Measurements from ENCODE around the gene NRF1.

NRF1 gene

DNA sequence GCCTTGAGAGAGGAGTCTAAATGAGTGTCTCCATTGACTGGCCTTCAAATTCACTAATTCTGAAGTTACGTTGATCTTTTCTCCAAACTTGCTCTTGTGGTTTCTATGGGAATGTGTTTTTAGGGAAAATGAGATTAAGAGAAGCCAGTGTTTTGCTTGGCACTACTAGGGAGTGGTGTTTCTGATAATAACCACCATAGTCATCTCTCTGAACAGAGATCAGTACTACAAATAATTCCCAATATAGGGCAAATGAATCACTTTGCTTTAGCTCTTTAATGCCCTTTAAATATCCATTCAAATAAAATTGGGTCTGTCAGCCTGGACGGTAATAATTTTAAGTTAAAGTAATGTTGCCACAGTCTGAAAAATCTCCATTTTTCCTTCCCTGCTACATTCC is 90.8 kb downstream of the NRF1 start:
- no peaks in the 10 kb centered on the region for H3K27me3 ChIP-seq (ENCODE audit: control insufficient read depth, insufficient read depth, low read length)
- no peaks in the 10 kb centered on the region for H3K9me3 ChIP-seq (ENCODE audit: control insufficient read depth, low read length)
- H3K9ac ChIP-seq (ENCODE audit: low read length), result no peak overlapping the region
- H3K36me3 ChIP-seq (ENCODE audit: control insufficient read depth, insufficient read depth, low read length), result no peaks in the 10 kb centered on the region
- no peak overlapping the region for H3K4me3 ChIP-seq (ENCODE audit: low read length)
- peaks cover 13% of the 10 kb centered on the region for H3K4me1 ChIP-seq (ENCODE audit: control insufficient read depth, insufficient read depth, low read length)

GRCh38 chr7:129702761-129703338 is 91.3 kb downstream of the NRF1 start:
- Histone ChIP-seq H3K9me3 (ENCODE audit: control insufficient read depth, low read length) (no peaks in the 10 kb centered on the region), H3K9ac (ENCODE audit: low read length) (no peak overlapping the region), H3K36me3 (ENCODE audit: control insufficient read depth, insufficient read depth, low read length) (no peaks in the 10 kb centered on the region), H3K4me1 (ENCODE audit: control insufficient read depth, insufficient read depth, low read length) (peaks cover 13% of the 10 kb centered on the region), H3K27me3 (ENCODE audit: control insufficient read depth, insufficient read depth, low read length) (no peaks in the 10 kb centered on the region), H3K4me3 (ENCODE audit: low read length) (no peak overlapping the region)

GRCh38 chr7:129703751-129704150 is 92.2 kb downstream of the NRF1 start:
- no peak overlapping the region for H3K4me3 ChIP-seq (ENCODE audit: low read length)
- peaks cover 13% of the 10 kb centered on the region for H3K4me1 ChIP-seq (ENCODE audit: control insufficient read depth, insufficient read depth, low read length)
- H3K9ac ChIP-seq (ENCODE audit: low read length), result no peak overlapping the region
- no peaks in the 10 kb centered on the region for H3K36me3 ChIP-seq (ENCODE audit: control insufficient read depth, insufficient read depth, low read length)
- H3K9me3 ChIP-seq (ENCODE audit: control insufficient read depth, low read length), result no peaks in the 10 kb centered on the region
- no peaks in the 10 kb centered on the region for H3K27me3 ChIP-seq (ENCODE audit: control insufficient read depth, insufficient read depth, low read length)

GRCh38 chr7:129707910-129708499 is 96.5 kb downstream of the NRF1 start:
- Histone ChIP-seq H3K36me3 (ENCODE audit: control insufficient read depth, insufficient read depth, low read length) (no peaks in the 10 kb centered on the region), H3K9me3 (ENCODE audit: control insufficient read depth, low read length) (no peaks in the 10 kb centered on the region), H3K4me3 (ENCODE audit: low read length) (no peak overlapping the region), H3K4me1 (ENCODE audit: control insufficient read depth, insufficient read depth, low read length) (peaks cover 2% of the 10 kb centered on the region), H3K9ac (ENCODE audit: low read length) (no peak overlapping the region), H3K27me3 (ENCODE audit: control insufficient read depth, insufficient read depth, low read length) (no peaks in the 10 kb centered on the region)

DNA sequence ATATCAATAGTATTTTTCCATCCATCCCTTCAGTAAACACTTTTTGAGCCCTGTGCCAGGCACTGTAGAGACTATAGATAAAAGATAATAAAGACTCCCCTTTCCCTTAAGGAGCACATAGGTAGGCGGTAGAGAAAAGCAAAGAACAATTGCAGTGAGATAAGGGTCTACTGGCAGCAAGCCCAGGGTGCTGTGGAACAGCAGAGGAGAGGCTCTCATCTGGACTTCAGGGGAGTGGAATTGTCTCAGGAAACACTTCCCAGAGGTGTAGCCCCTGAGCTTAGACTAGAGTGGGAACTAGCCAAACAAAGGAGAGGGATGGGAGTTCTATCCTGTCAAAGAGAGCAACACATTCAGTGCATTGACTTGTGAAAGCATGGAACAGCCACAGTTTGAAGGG is 102.0 kb downstream of the NRF1 start:
- Histone ChIP-seq H3K27me3 (ENCODE audit: control insufficient read depth, insufficient read depth, low read length) (no peaks in the 10 kb centered on the region), H3K36me3 (ENCODE audit: control insufficient read depth, insufficient read depth, low read length) (no peaks in the 10 kb centered on the region), H3K9me3 (ENCODE audit: control insufficient read depth, low read length) (no peaks in the 10 kb centered on the region), H3K4me1 (ENCODE audit: control insufficient read depth, insufficient read depth, low read length) (no peaks in the 10 kb centered on the region), H3K9ac (ENCODE audit: low read length) (no peak overlapping the region), H3K4me3 (ENCODE audit: low read length) (no peak overlapping the region)

- H3K4me3 ChIP-seq (ENCODE audit: low read length), result no peak overlapping the region
- H3K36me3 ChIP-seq (ENCODE audit: control insufficient read depth, insufficient read depth, low read length), result no peaks in the 10 kb centered on the region
These were observed 103.1 kb downstream of the NRF1 start for GRCh38 chr7:129714514-129715063.

DNA sequence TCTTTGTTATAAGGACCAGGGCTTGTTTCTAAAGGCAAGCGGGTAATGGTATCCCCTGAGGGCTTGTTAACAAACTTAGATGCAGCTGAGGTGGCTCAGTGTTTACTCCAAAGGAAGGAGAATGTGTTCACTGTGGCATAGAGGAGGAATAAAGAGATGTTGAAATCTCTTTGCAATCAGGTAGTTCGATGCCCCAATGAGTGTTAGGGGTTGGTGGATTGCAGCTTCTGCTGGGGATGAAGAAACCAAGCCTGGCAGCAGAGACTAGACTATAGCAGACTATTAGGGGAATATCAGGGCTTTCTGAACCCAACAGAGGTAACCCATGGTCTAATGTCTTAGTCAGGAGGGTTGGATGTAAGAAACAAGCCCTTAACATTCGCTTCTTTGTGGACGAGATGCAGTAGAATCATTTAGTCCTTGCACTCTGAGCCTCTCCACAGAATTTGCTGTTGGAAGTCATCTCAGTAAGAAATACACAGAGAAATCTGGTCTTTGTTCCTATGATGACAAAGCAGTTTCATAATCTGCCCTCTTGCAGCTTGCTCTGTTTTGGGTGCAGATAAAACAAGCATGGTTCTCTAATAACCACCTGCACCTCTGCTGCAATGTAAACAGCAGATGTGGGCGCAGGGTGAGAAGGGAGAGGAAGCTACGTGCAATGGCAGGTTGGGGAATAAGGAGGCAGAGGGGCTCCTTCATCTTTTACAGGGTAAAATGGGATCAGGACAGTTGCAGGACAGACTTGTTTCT is 108.6 kb downstream of the NRF1 start:
- H3K9me3 ChIP-seq (ENCODE audit: control insufficient read depth, low read length), result no peaks in the 10 kb centered on the region
- no peak overlapping the region for H3K9ac ChIP-seq (ENCODE audit: low read length)
- no peaks in the 10 kb centered on the region for H3K27me3 ChIP-seq (ENCODE audit: control insufficient read depth, insufficient read depth, low read length)
- H3K4me1 ChIP-seq (ENCODE audit: control insufficient read depth, insufficient read depth, low read length), result no peaks in the 10 kb centered on the region
- no peak overlapping the region for H3K4me3 ChIP-seq (ENCODE audit: low read length)
- H3K36me3 ChIP-seq (ENCODE audit: control insufficient read depth, insufficient read depth, low read length), result no peaks in the 10 kb centered on the region

More at GRCh38 chr7:129714514-129715063, 103.1 kb downstream of the NRF1 start:
- H3K4me1 ChIP-seq (ENCODE audit: control insufficient read depth, insufficient read depth, low read length), result no peaks in the 10 kb centered on the region
- H3K27me3 ChIP-seq (ENCODE audit: control insufficient read depth, insufficient read depth, low read length), result no peaks in the 10 kb centered on the region
- no peaks in the 10 kb centered on the region for H3K9me3 ChIP-seq (ENCODE audit: control insufficient read depth, low read length)
- H3K9ac ChIP-seq (ENCODE audit: low read length), result no peak overlapping the region

DNA sequence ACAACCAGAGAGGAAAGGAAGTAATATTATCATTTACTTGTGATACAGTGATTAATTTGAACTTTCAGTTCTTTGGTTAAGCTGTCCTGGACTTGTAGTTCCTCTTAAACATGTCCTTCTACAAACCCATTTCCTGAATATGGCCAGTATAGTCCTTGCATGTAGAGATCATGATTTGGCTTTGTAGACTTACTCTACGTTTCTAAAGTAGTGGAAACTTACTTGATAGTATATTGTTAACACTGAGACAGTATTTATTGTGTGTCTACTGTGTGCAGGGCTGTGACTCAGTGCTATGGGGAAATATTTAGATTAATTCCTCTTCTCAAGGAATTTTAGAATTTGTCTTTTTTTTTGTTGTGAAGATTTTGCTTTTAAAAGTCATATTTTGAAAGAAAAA is 109.5 kb downstream of the NRF1 start:
- Histone ChIP-seq H3K36me3 (ENCODE audit: control insufficient read depth, insufficient read depth, low read length) (no peaks in the 10 kb centered on the region), H3K4me3 (ENCODE audit: low read length) (no peak overlapping the region), H3K9me3 (ENCODE audit: control insufficient read depth, low read length) (no peaks in the 10 kb centered on the region), H3K27me3 (ENCODE audit: control insufficient read depth, insufficient read depth, low read length) (no peaks in the 10 kb centered on the region), H3K4me1 (ENCODE audit: control insufficient read depth, insufficient read depth, low read length) (no peaks in the 10 kb centered on the region), H3K9ac (ENCODE audit: low read length) (no peak overlapping the region)

DNA sequence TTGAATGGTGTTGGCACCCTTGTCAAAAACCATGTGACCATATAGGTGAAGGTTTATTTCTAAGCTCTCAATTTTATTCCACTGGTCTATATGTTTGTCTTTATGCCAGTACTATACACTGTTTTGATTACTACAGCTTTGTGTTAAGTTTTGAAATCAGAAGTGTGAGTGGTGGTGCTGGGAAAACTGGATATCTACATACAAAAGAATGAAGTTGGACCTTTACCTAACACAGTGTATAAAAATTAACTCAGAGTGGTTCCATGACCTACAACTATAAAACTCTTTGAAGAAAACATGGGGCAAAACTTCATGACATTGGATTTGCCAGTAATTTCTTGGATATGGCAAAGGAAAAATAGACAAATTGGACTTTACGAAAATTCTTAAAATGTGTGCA is 112.2 kb downstream of the NRF1 start:
- Histone ChIP-seq H3K4me3 (ENCODE audit: low read length) (no peak overlapping the region), H3K27me3 (ENCODE audit: control insufficient read depth, insufficient read depth, low read length) (no peaks in the 10 kb centered on the region), H3K4me1 (ENCODE audit: control insufficient read depth, insufficient read depth, low read length) (no peaks in the 10 kb centered on the region), H3K36me3 (ENCODE audit: control insufficient read depth, insufficient read depth, low read length) (no peaks in the 10 kb centered on the region), H3K9me3 (ENCODE audit: control insufficient read depth, low read length) (no peaks in the 10 kb centered on the region), H3K9ac (ENCODE audit: low read length) (no peak overlapping the region)

GRCh38 chr7:129724796-129725195 is 113.3 kb downstream of the NRF1 start:
- no peaks in the 10 kb centered on the region for H3K9me3 ChIP-seq (ENCODE audit: control insufficient read depth, low read length)
- peaks cover 4% of the 10 kb centered on the region for H3K4me1 ChIP-seq (ENCODE audit: control insufficient read depth, insufficient read depth, low read length)
- H3K36me3 ChIP-seq (ENCODE audit: control insufficient read depth, insufficient read depth, low read length), result no peaks in the 10 kb centered on the region
- H3K9ac ChIP-seq (ENCODE audit: low read length), result no peak overlapping the region
- no peaks in the 10 kb centered on the region for H3K27me3 ChIP-seq (ENCODE audit: control insufficient read depth, insufficient read depth, low read length)
- H3K4me3 ChIP-seq (ENCODE audit: low read length), result no peak overlapping the region

DNA sequence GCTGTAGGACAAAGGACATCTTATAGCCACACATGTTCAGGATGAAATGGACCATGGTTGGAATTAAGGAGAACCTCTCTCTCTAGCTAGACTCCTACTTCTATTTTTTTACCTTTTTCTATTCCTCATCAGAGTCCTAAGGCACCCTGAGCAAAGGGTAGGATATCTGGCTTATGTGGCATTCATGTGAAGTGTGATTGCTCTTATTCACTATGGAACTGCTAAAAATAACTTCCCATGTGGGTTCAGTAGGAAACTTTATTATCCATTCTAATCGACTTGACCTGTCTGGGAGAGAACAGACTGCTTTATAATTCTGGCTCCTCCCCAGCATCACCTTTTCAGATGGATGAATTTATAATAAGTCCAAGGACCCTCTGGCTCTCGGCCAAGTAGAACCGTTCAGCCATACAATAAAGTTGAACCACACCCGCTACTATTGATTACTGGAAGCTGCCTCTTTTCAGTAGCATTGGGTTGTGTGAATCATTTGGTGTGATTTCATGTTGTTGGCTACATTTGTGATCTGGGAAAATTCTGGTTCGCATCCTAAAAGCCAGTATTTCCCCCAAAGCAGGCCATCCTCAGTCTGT is 117.5 kb downstream of the NRF1 start:
- peaks cover 4% of the 10 kb centered on the region for H3K4me1 ChIP-seq (ENCODE audit: control insufficient read depth, insufficient read depth, low read length)
- no peaks in the 10 kb centered on the region for H3K36me3 ChIP-seq (ENCODE audit: control insufficient read depth, insufficient read depth, low read length)
- H3K4me3 ChIP-seq (ENCODE audit: low read length), result no peak overlapping the region
- H3K27me3 ChIP-seq (ENCODE audit: control insufficient read depth, insufficient read depth, low read length), result no peaks in the 10 kb centered on the region
- no peaks in the 10 kb centered on the region for H3K9me3 ChIP-seq (ENCODE audit: control insufficient read depth, low read length)
- H3K9ac ChIP-seq (ENCODE audit: low read length), result no peak overlapping the region

DNA sequence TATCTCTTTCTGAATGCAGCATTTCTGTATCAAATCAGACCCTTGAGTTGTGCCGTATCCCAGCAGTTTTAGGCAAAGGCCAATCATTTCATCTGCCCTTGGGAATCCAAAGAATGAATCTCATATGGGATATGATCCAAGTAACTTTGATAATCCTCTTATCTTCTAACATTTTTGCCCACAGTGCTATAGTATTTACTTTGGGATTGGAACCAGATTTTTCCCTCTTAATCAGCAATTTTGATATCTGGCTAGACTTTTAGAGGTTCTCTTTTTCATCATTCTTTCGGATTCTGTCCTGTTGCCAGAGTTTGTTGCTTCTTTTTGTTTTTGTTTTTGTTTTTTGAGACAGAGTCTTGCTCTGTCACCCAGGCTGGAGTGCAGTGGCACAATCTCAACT is 118.0 kb downstream of the NRF1 start:
- H3K9me3 ChIP-seq (ENCODE audit: control insufficient read depth, low read length), result no peaks in the 10 kb centered on the region
- H3K4me1 ChIP-seq (ENCODE audit: control insufficient read depth, insufficient read depth, low read length), result peaks cover 4% of the 10 kb centered on the region
- H3K9ac ChIP-seq (ENCODE audit: low read length), result no peak overlapping the region
- H3K36me3 ChIP-seq (ENCODE audit: control insufficient read depth, insufficient read depth, low read length), result no peaks in the 10 kb centered on the region
- no peak overlapping the region for H3K4me3 ChIP-seq (ENCODE audit: low read length)
- no peaks in the 10 kb centered on the region for H3K27me3 ChIP-seq (ENCODE audit: control insufficient read depth, insufficient read depth, low read length)

All from mucosa of stomach (tissue), 1 donor.